ENCODE results near the gene RMDN2. TPM values are rescaled to one million over a fixed set of nuclear protein-coding genes. Genes with fewer than 3 reads are reported as not detected.
A peak's percentile ranks its signal among the peaks of the same experiment; 100 is the strongest.

Gene RMDN2
- total and polyA plus RNA-seq, 9 of the 15 experiments (the other 6 are each of a cell fraction or from before 2014, with no cell fraction given): 1.5 to 4.3 (median 2.3) TPM

GRCh38 chr2:37982147-37982582 lies 57.1 kb downstream of the RMDN2 start (continued):
- TF ChIP-seq HMBOX1 (IDR thresholded peaks at IDR 0.05) (no peak), ZNF561 (CRISPR knock-in tag; conservative IDR thresholded peaks at IDR 0.05) (no peak), ELF1 (tag; IDR thresholded peaks at IDR 0.05) (0 out of 2 replicates have a peak, but pooled peaks have one; percentile 23), HDAC2 (IDR thresholded peaks at IDR 0.05) (no peak), HIVEP1 (CRISPR knock-in tag; IDR thresholded peaks at IDR 0.05) (no peak), REST (IDR thresholded peaks at IDR 0.05; ENCODE audit: borderline replicate concordance) (peak; percentile 64; the same call in 1 of the 2 replicates), REST (CRISPR knock-in tag; IDR thresholded peaks at IDR 0.05; ENCODE audit: low read depth) (no peak), DACH1 (IDR thresholded peaks at IDR 0.05; ENCODE audit: partially characterized antibody) (no peak), SPI1 (IDR thresholded peaks at IDR 0.05; ENCODE audit: borderline replicate concordance, low read depth, low read length) (peak; percentile 56; the same call in 1 of the 2 replicates), MXI1 (IDR thresholded peaks at IDR 0.05; ENCODE audit: low read depth, low read length) (no peak), ATF7 (IDR thresholded peaks at IDR 0.05) (no peak), OTX1 (CRISPR knock-in tag; IDR thresholded peaks at IDR 0.05) (no peak), ZNF395 (CRISPR knock-in tag; IDR thresholded peaks at IDR 0.05) (no peak), ZBED1 (IDR thresholded peaks at IDR 0.05) (no peak), ZNF507 (tag; conservative IDR thresholded peaks at IDR 0.05) (no peak), POLR2A (conservative IDR thresholded peaks at IDR 0.05) (no peak), ZNF512 (tag; IDR thresholded peaks at IDR 0.05) (no peak), XRCC4 (IDR thresholded peaks at IDR 0.05; ENCODE audit: extremely low read depth, insufficient read depth, insufficient read length) (no peak)

All from K562 (cell line).